HG02884 (cell line): ENCODE results near the gene MTSS2.
"Not testable (repeated sequence)": the region's sequence is repeated elsewhere in the genome, so short reads cannot be mapped to it uniquely, and the experiment has no call there.

Source experiments
- ATAC-seq: cut with Tn5 transposase; IDR thresholded peaks from one replicate; pipeline ENCODE4 v1.9.1; 2021; ENCODE audit warnings: mild to moderate bottlenecking, moderate library complexity; ENCODE audit not compliant: unreplicated experiment

MTSS2 gene

GRCh38 chr16:70657956-70658355, 27.9 kb downstream of the MTSS2 start:
- no peak for ATAC-seq

- ATAC-seq: no peak
These were observed 29.1 kb downstream of the MTSS2 start for GRCh38 chr16:70656712-70657263.

- ATAC-seq: no peak
These were observed 29.7 kb downstream of the MTSS2 start for GRCh38 chr16:70656065-70656711.

- ATAC-seq: peak; percentile 52
These were observed 31.8 kb downstream of the MTSS2 start for GRCh38 chr16:70653809-70654771.

- ATAC-seq: no peak
These were observed 32.4 kb downstream of the MTSS2 start for GRCh38 chr16:70653406-70653805.

GRCh38 chr16:70652322-70652721, 33.5 kb downstream of the MTSS2 start:
- no peak for ATAC-seq

- no peak for ATAC-seq
These were observed 34.3 kb downstream of the MTSS2 start for GRCh38 chr16:70651524-70651923.

- no peak for ATAC-seq
These were observed 35.6 kb downstream of the MTSS2 start for GRCh38 chr16:70650216-70650615.

GRCh38 chr16:70649300-70649699, 36.6 kb downstream of the MTSS2 start:
- no peak for ATAC-seq

GRCh38 chr16:70648606-70649005, 37.2 kb downstream of the MTSS2 start:
- ATAC-seq: no peak

- ATAC-seq: no peak
These were observed 38.2 kb downstream of the MTSS2 start for GRCh38 chr16:70647441-70648359.

- ATAC-seq: no peak
These were observed 39.3 kb downstream of the MTSS2 start, which contains the start of gene IL34 for GRCh38 chr16:70646260-70647241. IL34 (plus strand) TSS chr16:70646559; CDS start chr16:70646948, 389 bp downstream.

GRCh38 chr16:70644763-70645597, 40.9 kb downstream of the MTSS2 start:
- no peak for ATAC-seq

GRCh38 chr16:70643264-70643663, 42.6 kb downstream of the MTSS2 start:
- ATAC-seq: not testable (repeated sequence)

GRCh38 chr16:70642633-70643032, 43.2 kb downstream of the MTSS2 start:
- ATAC-seq: no peak

GRCh38 chr16:70638814-70639792, 46.8 kb downstream of the MTSS2 start:
- ATAC-seq: no peak
